ENCODE results near the gene ABTB1. TPM values are rescaled to one million over a fixed set of nuclear protein-coding genes. Genes with fewer than 3 reads are reported as not detected.

Gene ABTB1
- total RNA-seq, 1 experiment from 2014 or later: 3.6 TPM

- no peaks in the 10 kb centered on the region for H3K27me3 ChIP-seq (ENCODE audit: low read length)
- ChIA-PET POLR2A (ENCODE audit: unreplicated experiment) (no interaction called here), CTCF (no interaction called here)
- no peak overlapping the region for H3K4me3 ChIP-seq (ENCODE audit: low read length)
- H3K36me3 ChIP-seq (ENCODE audit: low read depth, low read length): no peaks in the 10 kb centered on the region
- intact Hi-C loops (cut with micrococcal nuclease): no loop called here
- H3F3A ChIP-seq (ENCODE audit: low read length, unreplicated experiment): no peaks in the 10 kb centered on the region
- no peak for DNase-seq
- H3K27ac ChIP-seq (ENCODE audit: low read length): no peak overlapping the region
- TF ChIP-seq EZH2 (IDR thresholded peaks at IDR 0.05; ENCODE audit: low read length, unreplicated experiment): no peak
- TF ChIP-seq CTCF (conservative IDR thresholded peaks at IDR 0.05; ENCODE audit: low read depth, low read length): no peak
- TF ChIP-seq EZH2phosphoT487 (IDR thresholded peaks at IDR 0.05; ENCODE audit: borderline replicate concordance, low read length): no peak
- H4K20me1 ChIP-seq (ENCODE audit: low read length): no peaks in the 10 kb centered on the region
- no peak overlapping the region for H3K4me2 ChIP-seq (ENCODE audit: low read length)
- no peaks in the 10 kb centered on the region for H3K9me3 ChIP-seq (ENCODE audit: low read length)
- H2AFZ ChIP-seq (ENCODE audit: low read length): no peak overlapping the region
- H3K9ac ChIP-seq (ENCODE audit: low read length): no peak overlapping the region
- no peak for ATAC-seq
- BruUV-seq (replicated peaks): no TSS peak
- H3K79me2 ChIP-seq (ENCODE audit: low read length): no peaks in the 10 kb centered on the region
- H3K4me1 ChIP-seq (ENCODE audit: insufficient read depth, low read length): peaks cover 6% of the 10 kb centered on the region
- H3K9me2 ChIP-seq (replicated peaks; ENCODE audit: low read length): no peaks in the 10 kb centered on the region
Measured at GRCh38 chr3:127676456-127676855, 3.7 kb downstream of the ABTB1 start.

DNA sequence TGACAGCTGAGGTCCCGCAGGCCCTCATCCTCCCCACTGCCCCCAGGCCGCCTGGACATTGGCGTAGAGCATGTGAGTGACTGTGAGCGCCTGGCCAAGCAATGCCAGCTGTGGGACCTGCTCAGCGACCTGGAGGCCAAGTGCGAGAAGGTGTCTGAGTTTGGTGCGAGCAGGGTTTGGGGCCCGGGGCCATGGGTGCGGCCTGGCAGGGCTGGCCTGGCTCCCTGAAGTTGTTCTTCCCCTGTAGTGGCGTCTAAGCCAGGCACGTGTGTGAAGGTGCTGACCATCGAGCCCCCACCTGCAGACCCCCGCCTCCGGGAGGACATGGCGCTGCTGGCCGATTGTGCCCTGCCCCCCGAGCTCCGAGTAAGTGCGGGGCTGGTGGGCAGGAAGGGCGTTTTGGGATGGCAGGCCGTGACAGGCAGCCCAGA is 4.2 kb downstream of the ABTB1 start:
- POLR2A ChIA-PET (ENCODE audit: unreplicated experiment): no interaction called here
- H3K4me1 ChIP-seq (ENCODE audit: insufficient read depth, low read length): peaks cover 3% of the 10 kb centered on the region
- no peaks in the 10 kb centered on the region for H3K9me2 ChIP-seq (replicated peaks; ENCODE audit: low read length)
- H3K79me2 ChIP-seq (ENCODE audit: low read length): no peaks in the 10 kb centered on the region
- intact Hi-C loops (cut with micrococcal nuclease): no loop called here
- CTCF ChIA-PET: interaction anchor here (0.6 kb wide), 1 partner anchor 102 kb away, joined by 5 read pairs; no protein-coding TSS in a partner anchor
- H2AFZ ChIP-seq (ENCODE audit: low read length): no peak overlapping the region
- no peak overlapping the region for H3K9ac ChIP-seq (ENCODE audit: low read length)
- TF ChIP-seq EZH2phosphoT487 (IDR thresholded peaks at IDR 0.05; ENCODE audit: borderline replicate concordance, low read length) (no peak), EZH2 (IDR thresholded peaks at IDR 0.05; ENCODE audit: low read length, unreplicated experiment) (no peak), CTCF (conservative IDR thresholded peaks at IDR 0.05; ENCODE audit: low read depth, low read length) (no peak)
- H3K27ac ChIP-seq (ENCODE audit: low read length): no peak overlapping the region
- no peak overlapping the region for H3K4me3 ChIP-seq (ENCODE audit: low read length)
- H3K4me2 ChIP-seq (ENCODE audit: low read length): no peak overlapping the region
- H4K20me1 ChIP-seq (ENCODE audit: low read length): no peaks in the 10 kb centered on the region
- no peaks in the 10 kb centered on the region for H3K9me3 ChIP-seq (ENCODE audit: low read length)
- no peaks in the 10 kb centered on the region for H3K27me3 ChIP-seq (ENCODE audit: low read length)
- H3K36me3 ChIP-seq (ENCODE audit: low read depth, low read length): no peaks in the 10 kb centered on the region
- no peaks in the 10 kb centered on the region for H3F3A ChIP-seq (ENCODE audit: low read length, unreplicated experiment)
- ATAC-seq: no peak
- DNase-seq: no peak
- no TSS peak for BruUV-seq (replicated peaks)

DNA sequence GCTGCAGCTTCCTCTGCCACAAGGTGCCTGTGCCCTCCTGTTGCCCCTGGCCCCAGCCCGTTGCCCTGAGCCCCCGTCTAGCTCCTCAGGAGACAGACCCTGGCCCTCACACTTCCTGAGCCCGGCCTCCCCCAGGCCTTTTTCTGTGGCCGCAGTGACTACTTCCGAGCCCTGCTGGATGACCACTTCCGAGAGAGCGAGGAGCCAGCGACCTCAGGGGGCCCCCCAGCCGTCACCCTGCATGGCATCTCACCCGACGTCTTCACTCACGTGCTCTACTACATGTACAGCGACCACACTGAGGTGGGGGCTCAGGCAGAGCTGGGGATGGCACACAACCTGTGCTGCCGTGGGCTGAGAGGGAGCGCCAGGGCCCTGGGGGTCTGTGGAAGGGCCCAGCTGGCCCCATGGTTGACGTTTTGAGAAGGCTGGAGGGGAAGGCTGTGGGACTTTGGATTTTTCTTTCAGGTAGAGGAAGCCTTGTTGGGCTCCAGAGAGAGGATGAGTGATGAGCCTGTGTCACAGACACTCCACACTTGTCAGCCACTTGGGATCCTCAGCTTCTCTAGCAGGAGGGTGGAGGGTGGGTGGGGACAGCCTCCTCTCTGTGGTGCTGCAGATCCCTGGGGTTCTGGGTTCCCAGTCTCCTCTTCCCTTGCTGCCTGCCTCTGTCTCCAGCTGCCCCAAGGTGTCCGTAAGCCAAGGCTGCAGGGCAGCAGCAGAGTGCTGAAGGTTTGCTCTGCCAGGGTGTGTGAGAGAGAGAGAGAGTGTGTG is 5.0 kb downstream of the ABTB1 start:
- Histone ChIP-seq H3K4me2 (ENCODE audit: low read length) (no peak overlapping the region), H2AFZ (ENCODE audit: low read length) (no peak overlapping the region), H4K20me1 (ENCODE audit: low read length) (no peaks in the 10 kb centered on the region), H3K4me3 (ENCODE audit: low read length) (no peak overlapping the region), H3K9ac (ENCODE audit: low read length) (no peak overlapping the region), H3F3A (ENCODE audit: low read length, unreplicated experiment) (no peaks in the 10 kb centered on the region), H3K27me3 (ENCODE audit: low read length) (no peaks in the 10 kb centered on the region), H3K9me3 (ENCODE audit: low read length) (no peaks in the 10 kb centered on the region), H3K9me2 (replicated peaks; ENCODE audit: low read length) (no peaks in the 10 kb centered on the region), H3K4me1 (ENCODE audit: insufficient read depth, low read length) (no peaks in the 10 kb centered on the region), H3K27ac (ENCODE audit: low read length) (no peak overlapping the region), H3K79me2 (ENCODE audit: low read length) (no peaks in the 10 kb centered on the region), H3K36me3 (ENCODE audit: low read depth, low read length) (no peaks in the 10 kb centered on the region)
- ATAC-seq: no peak
- ChIA-PET CTCF (interaction anchor here (0.6 kb wide), 1 partner anchor 103 kb away, joined by 5 read pairs; no protein-coding TSS in a partner anchor), POLR2A (ENCODE audit: unreplicated experiment) (no interaction called here)
- BruUV-seq (replicated peaks): no TSS peak
- no peak for DNase-seq
- intact Hi-C loops (cut with micrococcal nuclease): no loop called here
- TF ChIP-seq EZH2 (IDR thresholded peaks at IDR 0.05; ENCODE audit: low read length, unreplicated experiment) (no peak), EZH2phosphoT487 (IDR thresholded peaks at IDR 0.05; ENCODE audit: borderline replicate concordance, low read length) (no peak), CTCF (conservative IDR thresholded peaks at IDR 0.05; ENCODE audit: low read depth, low read length) (no peak)
